Ishikawa (cell line): Measurements from ENCODE around the gene PRICKLE4.

Source experiments
- CEBPB ChIP-seq: IDR thresholded peaks from 2 replicates; pipeline ENCODE4 v1.6.1; 2012
- CREB1 ChIP-seq: IDR thresholded peaks from 2 replicates; pipeline ENCODE4 v1.6.1; 2012; ENCODE audit warnings: low read depth
- EGR1 ChIP-seq: IDR thresholded peaks from 2 replicates; pipeline ENCODE4 v1.6.1; 2012
- EP300 ChIP-seq: IDR thresholded peaks from 2 replicates; pipeline ENCODE4 v1.6.1; 2012; ENCODE audit warnings: borderline replicate concordance
- FOXM1 ChIP-seq: IDR thresholded peaks from 2 replicates; pipeline ENCODE4 v1.6.1; 2012; ENCODE audit warnings: low read depth, borderline replicate concordance
- MAX ChIP-seq: IDR thresholded peaks from 2 replicates; pipeline ENCODE4 v1.6.1; 2012
- NFIC ChIP-seq: IDR thresholded peaks from 2 replicates; pipeline ENCODE4 v1.6.1; 2012
- RAD21 ChIP-seq: IDR thresholded peaks from 2 replicates; pipeline ENCODE4 v1.6.1; 2012; ENCODE audit warnings: low read depth
- TAF1 ChIP-seq: IDR thresholded peaks from 2 replicates; pipeline ENCODE4 v1.6.1; 2012; ENCODE audit warnings: low read depth, mild to moderate bottlenecking
- TCF12 ChIP-seq: IDR thresholded peaks from 2 replicates; pipeline ENCODE4 v1.6.1; 2012; ENCODE audit warnings: low read depth
- TEAD4 ChIP-seq: IDR thresholded peaks from 2 replicates; pipeline ENCODE4 v1.6.1; 2012
- USF1 ChIP-seq: IDR thresholded peaks from 2 replicates; pipeline ENCODE4 v1.6.1; 2012
- YY1 ChIP-seq: IDR thresholded peaks from 2 replicates; pipeline ENCODE4 v1.6.1; 2012; ENCODE audit warnings: low read depth
- ZBTB7A ChIP-seq: IDR thresholded peaks from 2 replicates; pipeline ENCODE4 v1.6.1; 2012; ENCODE audit warnings: low read depth
- TF ChIP-seq, protein P1 (sequence below): IDR thresholded peaks from 2 replicates; pipeline ENCODE4 v1.6.1; 2012; ENCODE audit warnings: low read depth, mild to moderate bottlenecking

The PRICKLE4 gene

GRCh38 chr6:41733707-41734665, 46.6 kb upstream of the PRICKLE4 start:
- peak; percentile 32 for TF ChIP-seq MAX
- TF ChIP-seq CEBPB = no peak
- no peak for TF ChIP-seq CREB1
- TF ChIP-seq EP300 = peak; percentile 14; the same call in 1 of the 2 replicates
- TF ChIP-seq ZBTB7A = 0 out of 2 replicates have a peak, but pooled peaks have one; percentile 24
- TF ChIP-seq NFIC = no peak
- TF ChIP-seq TCF12 = peak; percentile 15; the same call in 1 of the 2 replicates
- peak; percentile 36; the same call in 1 of the 2 replicates for TF ChIP-seq TEAD4

- TF ChIP-seq ZBTB7A (peak; percentile 96; the same call in 1 of the 2 replicates), TEAD4 (no peak)
These were observed 45.7 kb upstream of the PRICKLE4 start for GRCh38 chr6:41734666-41735426.

GRCh38 chr6:41735427-41736185, 45.0 kb upstream of the PRICKLE4 start, which contains the start of gene TFEB:
Gene TFEB (minus strand): TSS chr6:41735608. CDS start chr6:41691213, 44,395 bp downstream.
- TF ChIP-seq ZBTB7A (no peak), CREB1 (peak; percentile 33; the same call in 1 of the 2 replicates), FOXM1 (no peak), RAD21 (peak; percentile 48; the same call in 1 of the 2 replicates), TEAD4 (no peak), YY1 (peak; percentile 78), EP300 (no peak), USF1 (peak; percentile 30; the same call in 1 of the 2 replicates), NFIC (no peak), TCF12 (peak; percentile 66), CEBPB (no peak), TAF1 (0 out of 2 replicates have a peak, but pooled peaks have one; percentile 47), EGR1 (no peak; the same call in 1 of the 2 replicates), MAX (peak; percentile 73)
- TF ChIP-seq, protein P1, sequence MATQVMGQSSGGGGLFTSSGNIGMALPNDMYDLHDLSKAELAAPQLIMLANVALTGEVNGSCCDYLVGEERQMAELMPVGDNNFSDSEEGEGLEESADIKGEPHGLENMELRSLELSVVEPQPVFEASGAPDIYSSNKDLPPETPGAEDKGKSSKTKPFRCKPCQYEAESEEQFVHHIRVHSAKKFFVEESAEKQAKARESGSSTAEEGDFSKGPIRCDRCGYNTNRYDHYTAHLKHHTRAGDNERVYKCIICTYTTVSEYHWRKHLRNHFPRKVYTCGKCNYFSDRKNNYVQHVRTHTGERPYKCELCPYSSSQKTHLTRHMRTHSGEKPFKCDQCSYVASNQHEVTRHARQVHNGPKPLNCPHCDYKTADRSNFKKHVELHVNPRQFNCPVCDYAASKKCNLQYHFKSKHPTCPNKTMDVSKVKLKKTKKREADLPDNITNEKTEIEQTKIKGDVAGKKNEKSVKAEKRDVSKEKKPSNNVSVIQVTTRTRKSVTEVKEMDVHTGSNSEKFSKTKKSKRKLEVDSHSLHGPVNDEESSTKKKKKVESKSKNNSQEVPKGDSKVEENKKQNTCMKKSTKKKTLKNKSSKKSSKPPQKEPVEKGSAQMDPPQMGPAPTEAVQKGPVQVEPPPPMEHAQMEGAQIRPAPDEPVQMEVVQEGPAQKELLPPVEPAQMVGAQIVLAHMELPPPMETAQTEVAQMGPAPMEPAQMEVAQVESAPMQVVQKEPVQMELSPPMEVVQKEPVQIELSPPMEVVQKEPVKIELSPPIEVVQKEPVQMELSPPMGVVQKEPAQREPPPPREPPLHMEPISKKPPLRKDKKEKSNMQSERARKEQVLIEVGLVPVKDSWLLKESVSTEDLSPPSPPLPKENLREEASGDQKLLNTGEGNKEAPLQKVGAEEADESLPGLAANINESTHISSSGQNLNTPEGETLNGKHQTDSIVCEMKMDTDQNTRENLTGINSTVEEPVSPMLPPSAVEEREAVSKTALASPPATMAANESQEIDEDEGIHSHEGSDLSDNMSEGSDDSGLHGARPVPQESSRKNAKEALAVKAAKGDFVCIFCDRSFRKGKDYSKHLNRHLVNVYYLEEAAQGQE = no peak

GRCh38 chr6:41736186-41736733, 44.3 kb upstream of the PRICKLE4 start:
- TF ChIP-seq RAD21 = no peak
- TF ChIP-seq EP300 = no peak
- TF ChIP-seq TEAD4 = no peak
- no peak for TF ChIP-seq EGR1
- TF ChIP-seq, protein P1 = no peak
- no peak for TF ChIP-seq TCF12
- no peak for TF ChIP-seq MAX
